WTC11 (cell line): ENCODE data around the gene UGT1A7.

Source experiments
- ATF6 ChIP-seq: sonication (generic); formaldehyde crosslinking; IDR thresholded peaks from 2 replicates; pipeline ENCODE4 v1.8.1; 2023; ENCODE audit warnings: mild to moderate bottlenecking, missing genetic modification reagents
- CREB1 ChIP-seq: sonication (generic); formaldehyde crosslinking; IDR thresholded peaks from 2 replicates; pipeline ENCODE4 v1.8.0; 2023; ENCODE audit warnings: mild to moderate bottlenecking, missing genetic modification reagents
- CREM ChIP-seq: sonication (generic); formaldehyde crosslinking; IDR thresholded peaks from 2 replicates; pipeline ENCODE4 v1.8.1; 2022; ENCODE audit warnings: mild to moderate bottlenecking, missing genetic modification reagents, moderate library complexity
- CTCF ChIP-seq: fragments of 200-600 bp; IDR thresholded peaks from 2 replicates; pipeline ENCODE4 v1.8.0; 2022; ENCODE audit warnings: antibody characterized with exemption
- E2F5 ChIP-seq: sonication (generic); formaldehyde crosslinking; IDR thresholded peaks from 2 replicates; pipeline ENCODE4 v1.8.1; 2022; ENCODE audit warnings: mild to moderate bottlenecking, moderate library complexity, missing genetic modification reagents
- ETV6 ChIP-seq: sonication (generic); formaldehyde crosslinking; IDR thresholded peaks from 2 replicates; pipeline ENCODE4 v1.8.1; 2022; ENCODE audit warnings: mild to moderate bottlenecking, missing genetic modification reagents
- FOXP4 ChIP-seq: sonication (generic); formaldehyde crosslinking; IDR thresholded peaks from 2 replicates; pipeline ENCODE4 v1.8.0; 2022; ENCODE audit warnings: mild to moderate bottlenecking, missing genetic modification reagents
- MXD4 ChIP-seq: fragments of 250-450 bp; sonication (Bioruptor Pico); IDR thresholded peaks from 2 replicates; pipeline ENCODE4 v1.8.0; 2021; ENCODE audit warnings: mild to moderate bottlenecking, moderate library complexity, borderline replicate concordance
- NR2C2 ChIP-seq: sonication (generic); formaldehyde crosslinking; IDR thresholded peaks from 2 replicates; pipeline ENCODE4 v1.8.0; 2022; ENCODE audit warnings: mild to moderate bottlenecking, missing genetic modification reagents
- OVOL2 ChIP-seq: fragments of 250-450 bp; sonication (Bioruptor Pico); IDR thresholded peaks from 2 replicates; pipeline ENCODE4 v1.9.0; 2021; ENCODE audit warnings: mild to moderate bottlenecking, borderline replicate concordance
- TCF7 ChIP-seq: sonication (generic); formaldehyde crosslinking; IDR thresholded peaks from 2 replicates; pipeline ENCODE4 v1.8.0; 2022; ENCODE audit warnings: mild to moderate bottlenecking, low read depth, missing genetic modification reagents, moderate library complexity
- TP53 ChIP-seq: sonication (generic); formaldehyde crosslinking; IDR thresholded peaks from 2 replicates; pipeline ENCODE4 v1.8.1; 2023; ENCODE audit warnings: mild to moderate bottlenecking, missing genetic modification reagents
- ZNF138 ChIP-seq: sonication (generic); formaldehyde crosslinking; conservative IDR thresholded peaks from 2 replicates; pipeline ENCODE4 v1.8.1; 2022; ENCODE audit warnings: mild to moderate bottlenecking, moderate library complexity, missing genetic modification reagents

GRCh38 chr2:233796254-233796653 is 114.6 kb downstream of the UGT1A7 start:
- TF ChIP-seq CREM (no peak), CTCF (no peak), E2F5 (CRISPR knock-in tag) (no peak), ETV6 (CRISPR knock-in tag) (no peak), NR2C2 (CRISPR knock-in tag) (no peak), TP53 (CRISPR knock-in tag) (no peak), OVOL2 (no peak), CREB1 (no peak), FOXP4 (no peak), TCF7 (CRISPR knock-in tag) (no peak), MXD4 (no peak), ZNF138 (CRISPR knock-in tag) (no peak), ATF6 (CRISPR knock-in tag) (no peak)
